Measurements from ENCODE around the gene STK25.

Gene STK25

GRCh38 chr2:241493092-241493491 is 15.3 kb downstream of the STK25 start:
- no peak for DNase-seq

GRCh38 chr2:241492174-241492565 is 16.2 kb downstream of the STK25 start:
- no peak for DNase-seq

GRCh38 chr2:241491549-241492173 is 16.7 kb downstream of the STK25 start:
- no peak for DNase-seq

- DNase-seq: no peak
These were observed 17.4 kb downstream of the STK25 start for GRCh38 chr2:241490825-241491506.

- DNase-seq: no peak
These were observed 18.4 kb downstream of the STK25 start for GRCh38 chr2:241489733-241490680.

- DNase-seq: no peak
These were observed 19.3 kb downstream of the STK25 start for GRCh38 chr2:241489088-241489487.

GRCh38 chr2:241485172-241485911 is 23.0 kb downstream of the STK25 start:
- DNase-seq: no peak

GRCh38 chr2:241483305-241483704 is 25.1 kb downstream of the STK25 start:
- DNase-seq: no peak

GRCh38 chr2:241482126-241482955 is 26.0 kb downstream of the STK25 start:
- DNase-seq: no peak

GRCh38 chr2:241481687-241482086 is 26.7 kb downstream of the STK25 start:
- no peak for DNase-seq

- no peak for DNase-seq
These were observed 29.1 kb downstream of the STK25 start for GRCh38 chr2:241479026-241479898.

GRCh38 chr2:241478166-241478565 is 30.2 kb downstream of the STK25 start:
- no peak for DNase-seq

GRCh38 chr2:241475267-241475666 is 33.1 kb downstream of the STK25 start:
- no peak for DNase-seq

- DNase-seq: no peak
These were observed 35.0 kb downstream of the STK25 start for GRCh38 chr2:241473399-241473798.

GRCh38 chr2:241469746-241470145 is 38.6 kb downstream of the STK25 start:
- DNase-seq: no peak

- DNase-seq: no peak
These were observed 40.0 kb downstream of the STK25 start for GRCh38 chr2:241468476-241468781.

GRCh38 chr2:241467777-241468475 is 40.5 kb downstream of the STK25 start:
- no peak for DNase-seq

GRCh38 chr2:241466230-241466629 is 42.2 kb downstream of the STK25 start:
- DNase-seq: no peak

- no peak for DNase-seq
These were observed 42.8 kb downstream of the STK25 start for GRCh38 chr2:241465543-241465942.

All from NCI-H2081 (cell line).